GM15510 (cell line): ENCODE data around the gene TMEM52.

Experiments used
- POLR2A ChIP-seq: IDR thresholded peaks from 3 replicates; pipeline ENCODE4 v1.6.1; 2011; ENCODE audit warnings: borderline replicate concordance; ENCODE audit not compliant: insufficient read length; ENCODE audit errors: extremely low read depth

The TMEM52 gene

DNA sequence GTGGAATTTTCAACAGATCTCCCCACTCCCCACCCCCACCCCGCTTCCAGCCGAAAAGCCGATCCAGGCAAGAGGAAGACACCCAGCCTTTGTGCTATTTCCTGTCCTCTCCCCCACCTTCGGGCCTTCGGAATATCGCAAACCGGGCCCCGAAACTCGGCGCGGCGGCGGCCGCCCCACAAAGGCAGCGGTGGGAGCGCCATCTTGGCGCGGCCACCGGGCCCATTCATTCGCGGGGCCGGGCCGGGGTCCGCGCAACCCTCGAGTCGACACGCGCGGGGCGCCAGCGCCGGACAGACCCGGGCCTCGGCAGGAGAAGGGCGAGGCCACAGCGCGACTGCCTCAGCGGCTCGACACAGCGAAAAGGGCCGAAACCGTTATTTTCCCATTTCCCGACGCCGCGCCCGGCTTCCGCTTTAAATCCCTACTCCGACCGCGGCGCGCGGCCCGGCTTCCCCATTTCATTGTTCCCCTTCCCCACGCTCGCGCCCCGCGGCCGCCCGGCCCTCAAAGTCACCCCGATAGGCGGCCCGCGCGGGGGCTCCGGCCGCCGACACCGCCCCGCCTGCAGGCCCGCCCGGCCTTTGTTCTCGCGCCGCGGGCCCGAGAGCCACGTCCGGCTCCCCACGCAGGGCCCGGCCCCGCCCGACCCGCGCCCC, 29.1 kb downstream of the TMEM52 start:
- TF ChIP-seq POLR2A = peak; percentile 32

- no peak for TF ChIP-seq POLR2A
Measured at GRCh38 chr1:1889090-1889750, 29.9 kb downstream of the TMEM52 start.

- no peak for TF ChIP-seq POLR2A
Measured at GRCh38 chr1:1883092-1883873, 35.8 kb downstream of the TMEM52 start.

DNA sequence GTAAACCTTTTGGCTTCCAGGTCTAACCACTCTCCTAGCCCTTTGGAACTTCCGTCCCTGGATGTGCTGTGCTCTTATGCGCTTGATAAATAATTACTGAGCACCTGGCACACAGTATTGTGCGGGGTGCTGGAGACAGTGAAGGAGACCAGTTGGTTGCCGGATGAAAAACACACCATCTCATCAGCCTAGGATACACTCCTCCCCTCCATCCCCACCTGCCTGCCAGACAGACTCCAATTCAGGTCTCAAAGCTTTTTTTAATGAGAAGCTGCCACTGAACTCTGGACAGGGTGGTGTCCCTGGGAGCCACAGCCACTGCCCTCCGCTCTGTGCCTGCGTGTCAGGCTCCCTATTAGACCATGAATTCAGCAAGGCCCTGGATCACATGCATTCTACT, 37.4 kb downstream of the TMEM52 start:
- no peak for TF ChIP-seq POLR2A

- TF ChIP-seq POLR2A = no peak
Measured at GRCh38 chr1:1880617-1881312, 38.3 kb downstream of the TMEM52 start.

DNA sequence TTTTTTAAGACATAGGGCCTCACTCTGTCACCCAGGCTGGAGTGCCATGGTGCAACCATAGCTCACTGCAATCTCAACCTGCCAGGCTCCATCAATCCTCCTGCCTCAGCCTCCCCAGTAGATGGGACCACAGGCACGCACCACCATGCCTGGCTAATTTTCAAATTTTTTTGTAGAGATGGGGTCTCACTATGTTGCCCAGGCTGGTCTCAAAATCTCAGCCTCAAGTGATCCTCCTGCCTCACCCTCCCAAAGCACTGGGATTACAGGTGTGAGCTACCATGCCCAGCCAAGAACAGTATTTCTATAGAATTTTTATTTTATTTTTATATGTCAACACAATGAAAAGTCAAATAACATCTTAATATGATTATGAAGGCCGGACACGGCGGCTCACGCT, 39.1 kb downstream of the TMEM52 start:
- no peak for TF ChIP-seq POLR2A

- TF ChIP-seq POLR2A = no peak
Measured at GRCh38 chr1:1877865-1878436, 41.1 kb downstream of the TMEM52 start.

GRCh38 chr1:1876335-1876930, 42.6 kb downstream of the TMEM52 start:
- no peak for TF ChIP-seq POLR2A

- no peak for TF ChIP-seq POLR2A
Measured at GRCh38 chr1:1875932-1876331, 43.1 kb downstream of the TMEM52 start.

DNA sequence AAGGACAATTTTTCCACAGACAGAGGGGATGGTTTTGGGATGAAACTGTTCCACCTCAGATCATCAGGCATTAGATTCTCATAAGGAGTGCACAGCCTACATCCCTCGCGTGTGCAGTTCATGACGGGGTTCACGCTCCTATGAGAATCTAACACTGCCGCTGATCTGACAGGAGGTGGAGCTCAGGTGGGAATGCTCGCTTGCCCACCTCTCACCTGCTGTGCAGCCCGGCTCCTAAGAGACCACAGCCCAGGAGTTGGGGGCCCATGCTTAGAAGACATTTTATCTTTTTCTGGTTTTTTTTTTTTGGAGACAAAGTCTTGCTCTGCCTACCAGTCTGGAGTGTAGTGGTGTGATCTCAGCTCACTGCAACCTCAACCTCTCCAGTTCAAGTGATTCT, 44.2 kb downstream of the TMEM52 start:
- no peak for TF ChIP-seq POLR2A

DNA sequence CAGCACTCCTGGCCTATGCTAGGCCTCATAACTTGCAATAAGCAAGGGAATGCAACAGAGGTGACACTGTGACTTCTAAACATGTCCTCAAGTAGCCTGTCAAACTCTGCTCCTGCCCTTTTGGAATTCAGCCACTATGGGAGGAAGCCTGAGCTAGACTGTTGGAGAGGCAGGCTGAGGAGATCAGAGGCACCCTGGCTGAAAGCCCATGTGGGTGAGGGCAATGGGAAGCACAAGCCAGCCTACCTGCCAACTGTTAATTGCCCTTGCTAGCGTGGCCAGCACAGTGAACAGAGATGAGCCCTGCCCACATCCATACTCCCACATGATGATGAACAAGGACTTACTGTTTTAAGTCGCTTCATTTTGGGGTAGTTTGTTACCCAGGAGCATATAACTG, 45.9 kb downstream of the TMEM52 start:
- no peak for TF ChIP-seq POLR2A

GRCh38 chr1:1872329-1872994, 46.6 kb downstream of the TMEM52 start:
- TF ChIP-seq POLR2A = no peak

- TF ChIP-seq POLR2A = no peak
Measured at GRCh38 chr1:1869469-1869868, 49.6 kb downstream of the TMEM52 start.
